ENCODE measurements around the gene LCT. TPM values are rescaled to one million over a fixed set of nuclear protein-coding genes. Genes with fewer than 3 reads are reported as not detected.

LCT gene
- polyA plus RNA-seq, 1 of the 3 experiments (the other 2 are of a cell fraction) = not detected

DNA sequence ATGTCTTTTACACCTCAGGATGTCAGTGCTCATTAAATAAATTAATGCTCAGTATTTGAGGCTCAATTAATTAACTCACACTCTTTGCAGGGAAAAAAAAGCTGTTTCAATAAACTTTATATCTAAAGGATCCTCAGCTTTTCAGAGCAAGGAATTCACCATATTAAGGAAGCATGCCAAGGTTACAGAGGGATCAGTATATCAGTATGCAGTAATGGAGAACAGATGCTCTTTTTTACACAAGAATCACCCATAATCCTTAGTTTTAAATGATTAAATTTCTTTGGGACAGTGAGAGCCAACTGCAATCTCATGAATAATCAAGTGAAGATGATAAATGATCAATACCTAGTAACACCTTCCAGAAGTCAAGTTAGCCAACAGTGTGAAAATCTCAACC is 14.9 kb upstream of the LCT start:
- Histone ChIP-seq H4K20me1 (ENCODE audit: insufficient read depth) (no peaks in the 10 kb centered on the region), H3K4me3 (ENCODE audit: low read depth in 2 of 2, low read length in 1 of 2) (no peak overlapping the region), H2AFZ (ENCODE audit: low read depth) (no peak overlapping the region), H3K27ac (ENCODE audit: low read depth in 2 of 2, low read length in 1 of 2) (peak overlapping the region; percentile 1 to 56; a peak in 2 of 4 replicates), H3K9me3 (no peaks in the 10 kb centered on the region), H3K36me3 (replicated peaks in 1 of 2; ENCODE audit: control insufficient read depth in 1 of 2, insufficient read depth in 2 of 2, low read length in 1 of 2) (peaks cover 24 to 50% of the 10 kb centered on the region in 2 experiments), H3K9me2 (no peaks in the 10 kb centered on the region), H3K9ac (no peak overlapping the region), H3F3A (replicated peaks; ENCODE audit: insufficient read depth) (peaks cover 5% of the 10 kb centered on the region), H3K4me2 (no peak overlapping the region; the same call in 1 of the 2 replicates), H3K27me3 (ENCODE audit: insufficient read depth) (no peaks in the 10 kb centered on the region), H3K79me2 (ENCODE audit: insufficient read depth) (no peaks in the 10 kb centered on the region; the same call in 1 of the 2 replicates), H3K4me1 (ENCODE audit: control insufficient read depth in 1 of 2, insufficient read depth in 2 of 2, low read depth in 1 of 2, low read length in 1 of 2) (no peaks in the 10 kb centered on the region)
- POLR2A ChIA-PET = no interaction called here
- DNase-seq = no peak
- TF ChIP-seq SIN3A (IDR thresholded peaks at IDR 0.05; ENCODE audit: borderline replicate concordance, low read depth, low read length) (no peak), TCF12 (IDR thresholded peaks at IDR 0.05) (peak; percentile 53; the same call in 1 of the 2 replicates)
- CTCF ChIA-PET = interaction anchor here (1.0 to 1.2 kb wide), 2 partner anchors 10 to 848 kb away, joined by 3 read pairs; no protein-coding TSS in a partner anchor

DNA sequence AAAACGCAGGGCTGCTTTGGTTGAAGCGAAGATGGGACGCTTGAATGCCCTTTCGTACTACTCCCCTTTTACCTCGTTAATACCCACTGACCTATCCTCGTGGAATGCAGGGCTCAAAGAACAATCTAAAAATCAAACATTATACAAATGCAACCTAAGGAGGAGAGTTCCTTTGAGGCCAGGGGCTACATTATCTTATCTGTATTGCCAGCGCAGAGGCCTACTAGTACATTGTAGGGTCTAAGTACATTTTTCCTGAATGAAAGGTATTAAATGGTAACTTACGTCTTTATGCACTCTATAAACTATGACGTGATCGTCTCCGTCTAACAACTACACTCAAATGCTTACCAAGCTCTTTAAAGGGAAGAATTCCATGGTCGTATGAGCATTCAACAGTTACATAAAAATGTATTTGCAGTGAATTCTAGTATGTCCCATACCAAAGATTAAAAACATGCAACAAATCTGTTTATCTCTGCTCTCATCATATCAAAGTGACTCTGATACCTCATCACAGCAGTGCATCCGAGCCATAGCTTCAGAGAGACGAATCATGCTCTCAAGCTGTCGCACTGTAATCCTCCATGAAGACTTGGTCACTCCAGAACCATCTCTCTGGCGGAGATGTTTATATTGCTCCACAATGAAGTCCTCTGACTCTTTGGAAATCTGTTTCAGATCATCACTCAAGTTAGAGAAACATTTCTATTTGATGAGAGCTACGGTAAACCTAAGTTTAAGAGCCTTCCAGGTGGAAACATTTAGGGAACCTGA is 14.1 kb upstream of the LCT start:
- Histone ChIP-seq H3K27ac (ENCODE audit: low read depth in 2 of 2, low read length in 1 of 2) (peak overlapping the region in 1 of 2 experiments; percentile 56; a peak in 2 of 4 replicates), H3K27me3 (ENCODE audit: insufficient read depth) (no peaks in the 10 kb centered on the region), H3K9me3 (no peaks in the 10 kb centered on the region), H3K79me2 (ENCODE audit: insufficient read depth) (no peaks in the 10 kb centered on the region; the same call in 1 of the 2 replicates), H3K4me3 (ENCODE audit: low read depth in 2 of 2, low read length in 1 of 2) (no peak overlapping the region), H3F3A (replicated peaks; ENCODE audit: insufficient read depth) (peaks cover 2% of the 10 kb centered on the region), H3K4me1 (ENCODE audit: control insufficient read depth in 1 of 2, insufficient read depth in 2 of 2, low read depth in 1 of 2, low read length in 1 of 2) (no peaks in the 10 kb centered on the region), H4K20me1 (ENCODE audit: insufficient read depth) (no peaks in the 10 kb centered on the region), H3K9ac (no peak overlapping the region), H3K9me2 (no peaks in the 10 kb centered on the region), H3K36me3 (replicated peaks in 1 of 2; ENCODE audit: control insufficient read depth in 1 of 2, insufficient read depth in 2 of 2, low read length in 1 of 2) (peaks cover 17 to 46% of the 10 kb centered on the region in 2 experiments), H2AFZ (ENCODE audit: low read depth) (no peak overlapping the region), H3K4me2 (no peak overlapping the region; the same call in 1 of the 2 replicates)
- ChIA-PET POLR2A (no interaction called here), CTCF (interaction anchor here (1.0 to 1.2 kb wide), 2 partner anchors 10 to 847 kb away, joined by 3 read pairs; no protein-coding TSS in a partner anchor)
- TF ChIP-seq GABPA (IDR thresholded peaks at IDR 0.05; ENCODE audit: low read depth) (no peak), JUND (IDR thresholded peaks at IDR 0.05) (no peak), FOSL2 (IDR thresholded peaks at IDR 0.05; ENCODE audit: borderline replicate concordance, low read depth) (no peak), RAD21 (IDR thresholded peaks at IDR 0.05; ENCODE audit: low read length) (no peak), TAF1 (IDR thresholded peaks at IDR 0.05; ENCODE audit: borderline replicate concordance, low read depth, low read length) (no peak), RCOR1 (IDR thresholded peaks at IDR 0.05; ENCODE audit: low read length) (no peak), FOXJ3 (CRISPR knock-in tag; IDR thresholded peaks at IDR 0.05) (no peak), POLR2AphosphoS5 (IDR thresholded peaks at IDR 0.05; ENCODE audit: low read depth, low read length) (no peak), RXRA (IDR thresholded peaks at IDR 0.05; ENCODE audit: borderline replicate concordance, low read depth) (no peak), YY1 (IDR thresholded peaks at IDR 0.05; ENCODE audit: low read depth) (no peak), EP300 (IDR thresholded peaks at IDR 0.05; ENCODE audit: borderline replicate concordance in 1 of 2, low read depth in 1 of 2, low read length in 1 of 2) (no peak)
- TF ChIP-seq, protein P1, sequence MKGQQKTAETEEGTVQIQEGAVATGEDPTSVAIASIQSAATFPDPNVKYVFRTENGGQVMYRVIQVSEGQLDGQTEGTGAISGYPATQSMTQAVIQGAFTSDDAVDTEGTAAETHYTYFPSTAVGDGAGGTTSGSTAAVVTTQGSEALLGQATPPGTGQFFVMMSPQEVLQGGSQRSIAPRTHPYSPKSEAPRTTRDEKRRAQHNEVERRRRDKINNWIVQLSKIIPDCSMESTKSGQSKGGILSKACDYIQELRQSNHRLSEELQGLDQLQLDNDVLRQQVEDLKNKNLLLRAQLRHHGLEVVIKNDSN (IDR thresholded peaks at IDR 0.05; ENCODE audit: borderline replicate concordance, low read depth) = no peak
- TF ChIP-seq, protein P2, sequence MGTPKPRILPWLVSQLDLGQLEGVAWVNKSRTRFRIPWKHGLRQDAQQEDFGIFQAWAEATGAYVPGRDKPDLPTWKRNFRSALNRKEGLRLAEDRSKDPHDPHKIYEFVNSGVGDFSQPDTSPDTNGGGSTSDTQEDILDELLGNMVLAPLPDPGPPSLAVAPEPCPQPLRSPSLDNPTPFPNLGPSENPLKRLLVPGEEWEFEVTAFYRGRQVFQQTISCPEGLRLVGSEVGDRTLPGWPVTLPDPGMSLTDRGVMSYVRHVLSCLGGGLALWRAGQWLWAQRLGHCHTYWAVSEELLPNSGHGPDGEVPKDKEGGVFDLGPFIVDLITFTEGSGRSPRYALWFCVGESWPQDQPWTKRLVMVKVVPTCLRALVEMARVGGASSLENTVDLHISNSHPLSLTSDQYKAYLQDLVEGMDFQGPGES (IDR thresholded peaks at IDR 0.05; ENCODE audit: low read depth, low read length) = no peak
- TF ChIP-seq, protein P3, sequence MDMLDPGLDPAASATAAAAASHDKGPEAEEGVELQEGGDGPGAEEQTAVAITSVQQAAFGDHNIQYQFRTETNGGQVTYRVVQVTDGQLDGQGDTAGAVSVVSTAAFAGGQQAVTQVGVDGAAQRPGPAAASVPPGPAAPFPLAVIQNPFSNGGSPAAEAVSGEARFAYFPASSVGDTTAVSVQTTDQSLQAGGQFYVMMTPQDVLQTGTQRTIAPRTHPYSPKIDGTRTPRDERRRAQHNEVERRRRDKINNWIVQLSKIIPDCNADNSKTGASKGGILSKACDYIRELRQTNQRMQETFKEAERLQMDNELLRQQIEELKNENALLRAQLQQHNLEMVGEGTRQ (IDR thresholded peaks at IDR 0.05; ENCODE audit: borderline replicate concordance, low read depth, low read length) = no peak
- TF ChIP-seq, protein P4, sequence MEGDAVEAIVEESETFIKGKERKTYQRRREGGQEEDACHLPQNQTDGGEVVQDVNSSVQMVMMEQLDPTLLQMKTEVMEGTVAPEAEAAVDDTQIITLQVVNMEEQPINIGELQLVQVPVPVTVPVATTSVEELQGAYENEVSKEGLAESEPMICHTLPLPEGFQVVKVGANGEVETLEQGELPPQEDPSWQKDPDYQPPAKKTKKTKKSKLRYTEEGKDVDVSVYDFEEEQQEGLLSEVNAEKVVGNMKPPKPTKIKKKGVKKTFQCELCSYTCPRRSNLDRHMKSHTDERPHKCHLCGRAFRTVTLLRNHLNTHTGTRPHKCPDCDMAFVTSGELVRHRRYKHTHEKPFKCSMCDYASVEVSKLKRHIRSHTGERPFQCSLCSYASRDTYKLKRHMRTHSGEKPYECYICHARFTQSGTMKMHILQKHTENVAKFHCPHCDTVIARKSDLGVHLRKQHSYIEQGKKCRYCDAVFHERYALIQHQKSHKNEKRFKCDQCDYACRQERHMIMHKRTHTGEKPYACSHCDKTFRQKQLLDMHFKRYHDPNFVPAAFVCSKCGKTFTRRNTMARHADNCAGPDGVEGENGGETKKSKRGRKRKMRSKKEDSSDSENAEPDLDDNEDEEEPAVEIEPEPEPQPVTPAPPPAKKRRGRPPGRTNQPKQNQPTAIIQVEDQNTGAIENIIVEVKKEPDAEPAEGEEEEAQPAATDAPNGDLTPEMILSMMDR (IDR thresholded peaks at IDR 0.05) = no peak
- DNase-seq = no peak
- 89% methylated on average over 17 of the region's 17 CpGs for WGBS (ENCODE audit: low lambda C conversion rate)

Measured in SK-N-SH (cell line).